ENCODE results near the gene TPCN1. TPM values are rescaled to one million over a fixed set of nuclear protein-coding genes. Genes with fewer than 3 reads are reported as not detected.

TPCN1 gene
- 17.0 TPM for polyA plus RNA-seq (2013, experiment 1 of 2; ENCODE audit: insufficient read length)
- 16.9 TPM for polyA plus RNA-seq (2013, experiment 2 of 2; ENCODE audit: insufficient read length)

DNA sequence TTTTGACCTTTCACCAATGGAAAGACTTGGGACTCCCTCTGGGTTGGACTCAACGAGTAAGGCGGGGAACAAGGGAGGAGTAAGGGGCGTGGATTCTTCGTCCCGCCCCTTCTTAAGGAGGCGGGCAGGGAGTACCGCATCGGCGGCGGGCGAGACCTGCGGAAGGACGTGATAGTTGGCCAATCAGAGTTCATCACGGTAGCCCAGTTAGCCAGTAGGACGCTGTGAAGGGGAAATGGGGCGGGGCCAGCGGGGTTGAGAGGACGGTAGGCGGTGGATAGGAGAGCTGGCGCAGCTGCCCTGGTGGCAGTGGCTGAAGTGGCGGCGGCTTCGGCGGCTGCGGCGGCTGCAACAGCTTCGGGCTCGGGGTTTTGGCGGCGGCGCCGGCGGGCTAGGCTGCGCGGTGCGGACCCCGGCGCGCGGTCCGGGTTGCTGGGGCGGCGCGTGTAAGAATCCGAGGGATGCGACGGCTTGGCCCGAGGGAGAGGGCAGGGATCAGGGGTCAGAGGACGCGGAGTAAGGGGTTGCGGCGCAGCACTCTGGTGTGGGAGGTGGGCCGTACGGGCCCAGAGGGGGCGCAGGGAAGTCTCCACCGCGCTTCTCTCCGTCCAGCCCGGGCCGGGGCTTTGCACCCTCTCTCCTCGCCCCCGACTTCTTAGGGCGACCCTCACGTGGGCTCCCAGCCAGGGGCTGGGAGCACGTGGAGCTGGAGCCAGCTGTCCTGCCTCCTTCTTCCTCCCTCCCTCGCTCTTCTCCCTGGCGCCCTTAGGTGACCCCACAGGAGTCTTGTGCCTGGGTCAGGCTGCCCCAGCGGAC, at the start of gene TPCN1:
TPCN1 (plus strand) TSS at position 284 of the 816 bp plus-strand sequence. CDS start 5,389 bp downstream, outside the sequence.
- DNase-seq, result peak; percentile 100

DNA sequence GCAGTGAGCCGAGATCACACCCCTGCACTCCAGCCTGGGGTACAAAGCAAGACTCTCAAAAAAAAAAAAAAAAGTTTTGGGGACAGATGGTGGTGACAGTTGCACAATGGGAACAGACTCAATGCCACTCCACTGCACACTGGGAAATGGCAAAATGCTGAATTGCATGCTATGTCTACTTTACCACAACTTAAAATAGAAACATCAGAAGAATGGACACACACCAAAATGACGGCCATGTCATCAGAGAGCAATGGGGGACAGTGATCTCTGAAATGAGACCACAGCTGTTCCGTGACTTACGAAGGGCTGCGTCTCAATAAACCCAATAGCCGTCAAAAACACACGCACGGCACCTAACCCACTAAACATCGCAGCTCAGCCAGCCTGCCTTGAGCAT, 49.7 kb upstream of the TPCN1 start:
- DNase-seq, result no peak

DNA sequence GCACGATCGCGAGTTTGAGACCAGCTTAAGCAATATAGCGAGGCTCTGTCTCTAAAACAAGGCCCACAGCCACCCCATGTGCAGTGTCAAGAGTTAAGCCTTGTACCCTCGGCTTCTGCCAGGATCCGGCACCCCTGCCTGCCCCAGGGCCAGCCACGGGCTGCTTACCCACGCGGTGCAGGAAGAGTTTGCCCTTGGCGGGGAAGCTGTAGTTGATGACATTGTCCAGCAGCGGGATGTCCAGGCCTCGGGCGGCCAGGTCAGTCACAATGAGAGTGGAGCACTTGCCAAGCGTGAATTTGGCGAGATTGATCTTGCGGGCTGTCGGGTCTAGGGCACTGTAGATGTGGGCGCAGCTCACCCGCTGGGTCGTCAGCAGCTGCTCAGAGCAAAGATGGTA, 49.1 kb upstream of the TPCN1 start:
- no peak for DNase-seq

DNA sequence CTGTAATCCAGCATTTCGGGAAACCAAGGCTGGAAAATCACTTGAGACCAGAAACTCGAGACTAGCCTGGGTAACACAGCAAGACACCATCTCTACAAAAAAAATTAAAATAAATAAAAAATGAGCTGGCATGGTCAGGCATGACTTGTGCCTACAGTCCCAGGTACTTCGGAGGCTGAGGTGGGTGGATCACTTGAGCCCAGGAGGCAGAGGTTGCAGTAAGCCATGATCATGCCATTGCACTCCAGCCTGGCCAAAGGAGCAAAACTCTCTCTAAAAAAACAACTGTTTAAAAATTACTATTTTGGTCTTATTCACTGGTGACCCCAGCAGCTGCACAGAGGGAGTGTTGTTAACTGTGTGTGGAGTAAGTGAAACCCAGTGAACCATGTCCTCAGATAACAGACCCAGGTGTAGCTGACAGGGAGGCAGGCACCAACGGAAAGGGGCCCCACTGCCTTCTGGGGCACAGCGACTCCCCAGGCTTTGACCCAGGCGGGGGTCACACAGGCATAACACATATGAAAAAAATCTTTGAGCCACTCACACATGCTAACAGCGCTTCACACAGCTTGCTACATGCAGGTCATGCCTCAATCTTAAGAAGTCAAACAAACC, 48.1 kb upstream of the TPCN1 start:
- no peak for DNase-seq

DNA sequence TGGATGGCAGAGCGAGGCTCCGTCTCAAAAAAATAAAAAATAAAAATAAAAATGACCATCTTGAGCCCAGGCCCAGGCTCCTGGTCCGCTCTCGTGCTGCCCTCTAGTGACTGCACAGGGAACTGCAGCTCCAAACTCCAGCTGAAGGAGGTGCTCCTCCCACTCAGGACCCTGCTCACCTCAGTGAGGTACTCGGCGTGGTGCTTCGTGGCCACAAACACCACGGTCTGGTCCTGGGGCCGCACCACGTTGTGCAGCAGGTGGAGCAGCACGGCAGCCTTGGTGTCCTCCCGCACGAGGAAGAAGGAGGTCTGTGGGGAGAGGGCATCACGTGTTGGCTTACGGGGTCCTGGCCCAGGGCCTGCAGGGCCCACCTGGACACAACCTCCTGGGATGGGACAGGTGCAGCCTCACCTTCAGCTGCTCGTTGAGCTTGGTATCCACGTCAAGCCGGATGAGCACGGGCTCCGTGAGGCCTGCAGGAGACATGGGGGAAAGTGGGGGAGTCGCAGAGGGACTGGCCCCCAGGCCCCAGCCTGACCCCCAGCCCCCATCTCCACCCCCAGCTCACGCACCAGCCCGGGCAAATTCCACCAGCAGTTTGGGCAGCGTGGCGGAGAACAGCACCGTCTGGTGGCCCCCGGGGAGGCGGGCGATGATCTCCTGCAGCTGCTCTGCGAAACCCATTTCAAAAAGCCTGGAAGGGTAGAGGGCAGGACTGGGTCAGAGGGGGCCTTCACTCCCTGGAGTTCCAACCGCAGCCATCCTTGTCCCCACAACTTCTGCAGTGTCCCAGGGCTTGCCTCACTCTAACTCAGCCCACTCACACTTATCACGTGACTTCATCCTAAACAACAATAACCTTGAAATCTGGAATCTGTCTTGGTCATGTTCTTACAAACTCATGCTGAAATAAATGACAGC, 46.5 kb upstream of the TPCN1 start:
- DNase-seq, result peak; percentile 54

DNA sequence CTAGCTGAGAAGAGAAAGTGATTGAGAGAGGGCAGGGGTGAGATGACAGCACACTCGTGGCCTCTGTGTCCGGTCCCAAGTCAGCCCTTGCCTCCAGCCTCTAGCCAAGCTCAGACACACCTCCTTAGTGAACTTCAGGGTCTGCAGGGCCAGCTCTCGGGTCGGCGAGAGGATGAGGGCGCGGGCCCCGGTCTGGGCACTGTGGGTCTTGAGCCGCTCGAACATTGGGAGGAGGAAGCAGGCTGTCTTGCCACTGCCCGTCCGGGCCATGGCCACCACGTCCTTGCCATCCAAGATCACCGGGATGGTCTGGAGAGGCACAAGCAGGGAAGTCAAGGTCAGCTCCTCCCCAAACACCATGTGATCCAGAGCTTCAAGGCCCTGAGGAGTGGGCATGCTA, 42.2 kb upstream of the TPCN1 start:
- DNase-seq, result no peak

DNA sequence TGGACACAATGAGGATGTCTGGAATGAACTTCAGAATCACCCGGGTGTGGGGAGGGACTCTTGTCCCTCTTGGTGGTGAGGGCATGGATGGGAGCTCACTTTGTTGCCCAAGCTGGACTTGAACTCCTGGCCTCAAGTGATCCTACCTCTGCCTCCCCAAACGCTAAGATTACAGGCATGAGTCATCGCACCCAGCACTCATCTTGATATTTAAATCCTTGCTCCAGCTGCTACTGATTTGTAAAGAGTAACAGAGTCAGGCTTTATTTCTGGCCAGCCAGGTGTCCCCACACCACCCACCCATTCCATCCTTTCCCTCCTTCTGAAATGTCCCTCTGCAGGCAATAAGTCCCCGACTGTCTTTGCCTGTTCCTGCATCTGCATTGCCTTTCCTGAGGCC, 40.9 kb upstream of the TPCN1 start:
- DNase-seq, result no peak

DNA sequence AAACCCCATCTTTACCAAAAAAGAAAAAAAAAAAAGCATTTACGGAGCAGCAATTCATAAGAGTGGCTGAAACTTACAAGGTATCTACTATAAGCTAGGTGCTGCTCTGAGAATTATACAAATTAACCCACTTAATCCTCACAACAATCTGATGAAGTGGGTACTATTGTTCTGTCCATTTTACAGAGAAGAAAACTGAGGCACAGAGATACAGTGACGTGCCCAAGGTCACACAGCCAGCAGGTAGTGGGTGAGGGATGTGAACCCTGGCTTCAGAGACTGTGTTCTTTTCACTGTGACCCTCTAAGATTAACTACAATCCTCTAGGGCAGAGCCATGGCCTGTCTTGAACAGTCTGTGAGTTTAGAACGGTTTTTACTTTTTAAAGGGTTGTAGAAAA, 39.3 kb upstream of the TPCN1 start:
- no peak for DNase-seq

DNA sequence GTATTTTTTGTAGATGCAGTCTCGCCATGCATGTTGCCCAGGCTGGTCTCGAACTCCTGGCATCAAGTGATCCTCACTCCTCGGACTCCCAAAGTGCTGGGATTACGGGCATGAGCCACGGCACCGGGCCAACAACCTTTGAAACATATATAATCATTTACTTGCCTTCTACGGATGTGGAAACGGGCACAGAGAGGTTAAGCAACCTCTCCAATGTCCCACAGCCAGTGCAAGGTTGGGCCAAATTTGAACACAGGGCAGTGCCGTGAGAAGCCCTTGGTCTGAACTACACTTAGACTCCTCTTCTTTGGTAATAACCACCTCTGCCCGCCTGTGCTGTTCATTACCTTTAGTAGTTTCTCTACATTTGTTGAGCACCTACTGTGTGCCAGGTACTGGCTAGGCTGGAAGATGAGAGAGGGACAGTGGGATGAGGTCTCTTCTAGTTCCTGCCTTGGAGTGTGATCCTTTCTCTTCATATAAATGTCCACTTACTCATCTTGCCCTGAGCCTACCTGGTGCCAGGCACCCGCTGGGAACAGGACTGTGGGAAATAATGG, 38.2 kb upstream of the TPCN1 start:
- DNase-seq, result no peak

DNA sequence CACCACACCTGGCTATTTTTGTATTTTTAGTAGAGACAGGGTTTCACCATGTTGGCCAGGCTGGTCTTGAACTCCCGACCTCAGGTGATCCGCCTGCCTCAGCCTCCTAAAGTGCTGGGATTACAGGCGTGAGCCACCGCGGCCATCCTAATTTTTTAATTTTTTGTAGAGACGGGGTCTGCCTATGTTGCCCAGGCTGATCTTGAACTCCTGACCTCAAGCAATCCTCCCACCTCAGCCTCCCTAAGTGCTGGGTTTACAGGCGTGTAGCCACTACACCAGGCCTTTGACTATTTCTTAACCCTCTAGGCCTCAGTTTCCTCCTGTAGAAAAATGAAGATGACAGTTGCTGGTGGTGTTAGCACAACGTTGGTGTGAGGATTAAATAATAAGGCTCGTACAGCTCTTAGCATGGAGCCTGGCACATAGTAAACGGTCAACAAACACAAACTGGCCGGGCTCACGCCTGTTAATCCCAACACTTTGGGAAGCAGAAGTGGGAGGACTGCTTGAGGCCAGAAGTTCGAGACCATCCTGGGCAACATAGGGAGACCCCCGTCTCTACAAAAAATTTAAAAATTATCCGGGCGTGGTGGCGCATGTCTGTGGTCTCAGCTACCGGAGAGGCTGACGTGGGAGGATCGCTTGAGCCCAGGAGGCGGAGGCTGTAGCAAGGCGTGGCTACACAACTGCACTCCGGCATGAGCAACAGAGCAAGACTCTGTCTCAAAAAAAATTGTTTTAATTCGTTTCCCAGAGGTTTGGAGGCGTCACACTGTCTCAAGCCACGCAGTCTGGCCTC, 37.0 kb upstream of the TPCN1 start:
- no peak for DNase-seq

DNA sequence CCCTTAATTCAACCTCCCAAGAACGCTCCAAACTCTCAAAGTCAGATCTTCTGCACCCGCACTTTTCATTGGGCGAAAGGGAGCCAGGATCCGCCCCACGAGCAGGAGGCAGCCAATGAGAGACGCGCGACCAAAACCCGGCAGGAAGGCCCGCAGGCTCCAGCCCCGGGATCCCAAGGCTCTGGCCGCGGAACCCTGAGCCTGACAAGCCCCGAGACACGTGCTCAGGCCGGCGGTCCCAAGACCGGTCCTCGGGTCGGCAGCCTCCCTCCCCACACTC, 36.4 kb upstream of the TPCN1 start:
- peak; percentile 91 for DNase-seq

DNA sequence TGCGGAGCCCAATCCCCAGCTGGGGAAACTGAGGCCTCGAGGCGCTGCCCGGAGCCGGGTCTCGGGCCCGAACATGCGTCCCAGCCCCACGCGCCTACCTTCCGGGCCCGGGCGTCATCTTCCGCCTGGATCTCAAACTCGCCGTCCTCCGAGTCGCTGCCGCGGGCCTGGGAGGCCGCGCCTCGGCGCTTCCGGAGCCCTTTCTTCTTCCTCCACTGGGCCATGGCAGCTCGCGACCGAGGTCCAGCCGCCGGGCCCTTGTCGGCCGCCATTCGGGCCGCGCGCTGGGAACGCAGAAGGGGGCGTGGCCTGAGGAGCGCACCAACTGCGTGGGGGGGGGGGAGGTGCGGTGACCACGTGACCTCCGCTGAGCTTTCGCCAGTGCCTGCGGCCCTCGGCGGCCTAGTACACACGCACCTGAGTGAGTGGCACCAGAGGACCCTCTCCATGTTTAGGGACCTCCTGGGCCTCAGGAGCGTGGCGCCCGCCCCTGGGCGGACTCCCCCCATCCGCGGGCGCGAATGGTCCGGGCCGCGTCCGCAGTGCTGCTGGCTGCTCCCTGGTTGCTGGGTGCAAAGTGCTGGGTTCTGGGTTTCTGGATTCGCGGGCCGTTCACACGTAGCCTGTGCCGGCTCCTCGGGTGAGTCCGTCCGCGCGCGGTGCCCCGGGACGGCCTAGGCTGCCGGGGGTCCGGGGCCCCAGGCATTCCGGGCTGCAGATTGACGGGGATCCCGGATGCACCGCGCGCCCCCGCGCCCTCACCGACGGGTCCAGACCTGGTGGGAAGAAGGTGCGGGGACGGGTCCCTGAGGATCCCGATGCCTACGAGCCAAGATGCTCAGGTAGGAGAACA, 35.9 kb upstream of the TPCN1 start, which contains the start of the genes DDX54 and RITA1:
DDX54 (minus strand) TSS at position 299 of the 853 bp plus-strand sequence; CDS start at position 272, 27 bp downstream.
RITA1 (plus strand) TSS at position 542 of the 853 bp plus-strand sequence. CDS start 1,026 bp downstream, outside the sequence.
- DNase-seq, result peak; percentile 75

DNA sequence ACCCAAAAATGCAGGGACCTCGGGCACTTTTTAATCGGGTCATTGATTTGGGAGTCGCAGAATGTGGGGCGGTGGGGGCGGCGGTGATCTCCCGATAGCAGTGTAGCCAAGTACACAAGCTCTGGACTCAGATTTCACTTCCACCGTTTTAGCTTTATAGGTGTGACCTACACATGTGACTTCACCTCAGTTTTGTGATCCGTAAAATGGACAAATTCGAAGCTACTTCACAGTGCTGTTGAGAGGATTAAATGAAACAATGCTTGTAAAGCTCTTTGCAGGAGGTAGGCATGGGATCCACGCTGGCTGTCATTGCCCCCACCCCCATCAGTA, 35.3 kb upstream of the TPCN1 start:
- DNase-seq, result no peak

DNA sequence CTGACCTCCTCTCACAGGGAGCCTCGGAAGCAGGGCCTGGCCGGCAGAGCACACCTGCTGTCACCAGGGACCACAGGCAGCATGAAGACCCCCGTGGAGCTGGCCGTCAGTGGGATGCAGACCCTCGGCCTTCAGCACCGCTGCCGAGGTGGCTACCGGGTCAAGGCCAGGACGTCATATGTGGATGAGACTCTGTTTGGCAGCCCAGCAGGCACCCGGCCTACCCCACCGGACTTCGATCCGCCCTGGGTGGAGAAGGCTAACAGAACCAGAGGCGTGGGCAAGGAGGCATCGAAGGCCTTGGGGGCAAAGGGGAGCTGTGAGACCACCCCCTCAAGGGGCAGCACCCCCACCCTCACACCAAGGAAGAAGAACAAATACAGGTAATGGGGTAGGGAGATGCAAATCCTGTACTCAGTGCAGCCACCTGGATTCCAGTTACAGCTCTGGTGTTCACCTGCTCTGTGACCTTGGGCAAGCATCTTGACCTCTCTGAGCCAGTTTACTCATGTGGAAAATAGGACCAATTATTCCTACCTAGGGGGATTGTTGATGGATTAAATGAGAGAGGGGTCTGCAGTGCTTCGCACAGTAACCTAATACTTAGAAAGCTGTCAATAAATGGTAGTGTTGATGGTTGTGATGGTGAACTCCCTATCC, 34.5 kb upstream of the TPCN1 start:
- DNase-seq, result no peak

DNA sequence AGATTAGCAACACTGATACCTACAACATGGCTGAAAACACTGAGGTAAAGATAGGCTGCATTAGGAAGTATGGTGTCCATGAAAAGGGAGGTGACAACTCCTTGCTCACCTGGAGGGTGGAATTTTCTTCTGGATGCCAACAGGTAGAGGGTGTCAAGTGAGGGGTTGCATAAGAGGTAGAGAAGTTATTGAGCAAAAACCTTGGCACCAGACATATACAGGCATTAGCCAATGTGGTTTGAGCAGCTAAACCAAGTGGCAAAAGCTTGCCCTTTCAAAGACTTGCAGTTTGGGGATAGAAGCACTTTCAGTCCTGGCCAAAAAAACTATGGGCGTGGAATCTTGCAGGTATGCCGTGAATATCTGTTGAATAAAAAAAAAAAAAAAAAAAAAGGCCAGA, 31.9 kb upstream of the TPCN1 start:
- no peak for DNase-seq

DNA sequence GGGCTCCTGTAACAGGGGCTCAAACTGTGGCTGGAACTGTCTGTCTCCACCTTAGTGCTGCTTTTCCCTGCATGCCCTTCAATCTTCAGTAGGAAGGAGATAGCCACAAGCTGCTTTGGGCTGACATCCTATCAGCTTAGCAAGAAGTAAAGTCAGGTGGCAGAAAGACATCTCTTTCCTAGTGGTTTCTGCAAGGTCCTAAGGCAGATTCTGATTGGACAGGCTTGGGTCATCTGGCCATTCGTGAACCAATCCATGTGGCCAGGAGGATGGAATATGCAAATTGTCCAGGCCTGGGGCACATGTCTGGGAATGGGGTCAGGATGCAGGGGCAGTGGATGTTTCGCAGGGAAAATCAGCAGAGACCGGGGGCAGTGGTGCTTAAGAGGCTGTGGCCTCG, 30.5 kb upstream of the TPCN1 start:
- DNase-seq, result peak; percentile 29

DNA sequence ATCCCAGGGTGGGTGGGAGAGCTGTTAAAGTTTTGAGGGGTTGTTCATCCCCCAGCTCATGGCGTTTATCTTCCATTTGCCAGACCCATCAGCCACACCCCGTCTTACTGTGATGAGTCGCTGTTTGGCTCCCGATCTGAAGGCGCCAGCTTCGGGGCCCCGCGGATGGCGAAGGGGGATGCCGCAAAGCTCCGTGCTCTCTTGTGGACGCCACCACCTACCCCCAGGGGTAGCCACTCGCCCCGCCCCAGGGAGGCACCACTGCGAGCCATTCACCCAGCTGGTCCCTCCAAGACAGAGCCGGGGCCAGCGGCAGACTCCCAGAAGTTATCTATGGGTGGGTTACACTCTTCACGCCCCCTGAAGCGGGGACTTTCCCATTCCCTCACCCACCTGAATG, 30.0 kb upstream of the TPCN1 start:
- no peak for DNase-seq

DNA sequence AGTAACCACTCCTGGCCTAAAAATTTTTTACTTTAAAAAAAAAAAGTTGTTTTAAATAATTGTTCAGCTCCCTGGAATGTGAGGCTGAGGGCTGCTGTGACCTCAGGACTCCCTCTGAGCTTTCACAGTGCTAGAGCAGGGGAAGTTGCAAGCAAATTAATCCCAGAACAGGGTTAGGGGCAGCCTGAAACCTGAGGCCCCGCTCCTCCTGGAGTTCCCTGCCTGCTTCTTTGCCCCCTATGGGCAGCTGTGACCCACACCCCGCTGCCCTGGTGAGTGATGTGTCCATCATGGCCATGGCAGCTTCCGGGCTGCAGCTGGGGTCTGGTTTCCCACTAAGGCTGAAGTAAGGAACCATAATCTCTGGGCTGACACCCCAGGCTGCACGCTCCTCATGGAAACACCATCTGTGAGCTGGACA, 26.3 kb upstream of the TPCN1 start:
- DNase-seq, result peak; percentile 83

DNA sequence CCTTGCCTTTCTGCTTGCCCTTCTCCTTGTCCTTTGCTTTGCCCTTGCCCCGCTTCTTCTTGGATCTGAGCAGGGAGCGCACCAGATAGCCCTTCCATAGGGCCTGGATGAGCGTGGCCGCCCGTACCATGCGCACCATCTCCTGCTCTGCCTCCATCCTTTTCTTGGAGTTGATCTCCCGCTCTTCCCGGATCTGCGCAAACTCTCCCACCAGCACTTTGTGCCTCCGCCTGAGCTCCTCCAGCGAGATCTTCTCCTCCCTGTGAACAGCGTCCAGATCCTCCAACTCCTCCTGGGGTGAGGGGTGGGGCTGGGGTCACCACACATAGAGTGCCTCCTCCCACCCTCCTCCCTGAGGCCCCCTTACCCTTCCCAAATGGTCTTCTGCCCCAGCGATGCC, 25.7 kb upstream of the TPCN1 start:
- DNase-seq, result no peak

DNA sequence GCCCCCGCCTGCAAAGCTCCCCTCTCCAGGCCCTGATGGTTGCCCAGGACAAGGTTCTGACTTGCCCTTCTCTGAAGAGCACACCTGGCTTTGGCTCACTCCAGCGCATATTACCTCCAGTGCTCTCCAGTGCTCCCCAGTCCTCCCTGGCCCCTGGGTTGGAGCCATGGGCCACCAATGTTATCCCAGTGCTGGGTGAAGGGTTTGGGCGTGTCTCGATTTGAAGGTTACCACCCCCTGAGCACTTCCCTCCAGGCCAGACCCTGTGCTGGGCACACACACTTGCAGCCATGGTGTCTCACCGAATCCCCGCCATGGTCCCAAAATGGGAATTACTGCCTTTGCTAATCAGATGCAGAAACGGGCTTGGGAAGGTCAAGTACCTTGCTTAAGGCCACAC, 24.7 kb upstream of the TPCN1 start:
- DNase-seq, result no peak
